HG02623 (cell line): ENCODE results near the gene RASSF3.
"Not testable (repeated sequence)": the region's sequence is repeated elsewhere in the genome, so short reads cannot be mapped to it uniquely, and the experiment has no call there.

Source experiments
- ATAC-seq: cut with Tn5 transposase; IDR thresholded peaks from one replicate; pipeline ENCODE4 v1.9.1; 2021; ENCODE audit warnings: moderate library complexity; ENCODE audit not compliant: unreplicated experiment

Gene RASSF3

GRCh38 chr12:64595863-64596793, 14.2 kb upstream of the RASSF3 start:
- ATAC-seq = no peak

DNA sequence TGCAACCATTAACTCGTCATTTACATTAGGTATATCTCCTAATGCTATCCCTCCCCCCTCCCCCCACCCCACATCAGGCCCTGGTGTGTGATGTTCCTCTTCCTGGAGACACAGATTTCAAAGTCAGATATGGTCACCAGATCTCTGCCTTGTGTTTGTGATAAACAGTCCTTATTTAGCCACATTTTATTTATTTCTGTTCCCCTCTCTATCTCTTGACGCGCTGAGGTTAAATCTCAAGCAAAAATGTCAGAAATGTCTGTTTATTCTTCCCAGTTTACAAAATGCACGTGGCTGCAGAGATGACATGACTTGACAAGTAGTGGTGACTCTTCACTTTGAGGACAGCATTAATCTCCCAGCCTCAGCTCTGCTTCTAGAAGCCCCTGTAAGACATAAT, 11.5 kb upstream of the RASSF3 start:
- no peak for ATAC-seq

GRCh38 chr12:64600164-64600561, 10.1 kb upstream of the RASSF3 start:
- no peak for ATAC-seq

DNA sequence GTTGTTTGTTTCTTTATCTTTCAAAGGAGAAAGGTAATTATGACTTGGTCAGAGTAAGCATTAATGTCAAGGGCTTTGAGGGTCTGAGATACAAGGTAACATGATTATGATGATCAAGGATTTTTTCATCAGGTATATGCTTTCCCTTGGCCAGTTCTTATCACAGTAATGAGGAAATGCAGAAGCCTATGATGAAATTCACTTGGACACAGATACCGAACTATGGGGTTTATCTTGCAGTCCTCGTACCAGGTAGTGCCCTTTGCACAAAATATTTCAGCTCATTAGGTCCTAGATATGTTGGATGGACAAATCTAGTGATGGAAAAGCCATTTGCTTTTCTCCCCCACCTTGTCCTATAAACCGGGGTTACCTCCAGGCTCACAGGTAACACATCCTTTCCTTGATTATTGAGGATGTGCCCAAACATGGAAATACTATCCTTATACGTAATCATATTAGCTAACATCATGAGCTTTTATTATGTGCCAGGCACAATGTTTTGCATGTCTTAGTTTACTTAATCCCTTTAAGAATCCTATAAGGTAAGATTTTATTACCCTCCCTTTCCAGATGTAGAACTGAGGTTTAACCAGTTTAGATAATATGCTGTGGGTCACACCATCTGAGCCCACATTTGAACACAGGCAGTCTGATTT, 7.0 kb upstream of the RASSF3 start:
- ATAC-seq = no peak

GRCh38 chr12:64608901-64609535, 1.3 kb upstream of the RASSF3 start:
- ATAC-seq = peak; percentile 18

DNA sequence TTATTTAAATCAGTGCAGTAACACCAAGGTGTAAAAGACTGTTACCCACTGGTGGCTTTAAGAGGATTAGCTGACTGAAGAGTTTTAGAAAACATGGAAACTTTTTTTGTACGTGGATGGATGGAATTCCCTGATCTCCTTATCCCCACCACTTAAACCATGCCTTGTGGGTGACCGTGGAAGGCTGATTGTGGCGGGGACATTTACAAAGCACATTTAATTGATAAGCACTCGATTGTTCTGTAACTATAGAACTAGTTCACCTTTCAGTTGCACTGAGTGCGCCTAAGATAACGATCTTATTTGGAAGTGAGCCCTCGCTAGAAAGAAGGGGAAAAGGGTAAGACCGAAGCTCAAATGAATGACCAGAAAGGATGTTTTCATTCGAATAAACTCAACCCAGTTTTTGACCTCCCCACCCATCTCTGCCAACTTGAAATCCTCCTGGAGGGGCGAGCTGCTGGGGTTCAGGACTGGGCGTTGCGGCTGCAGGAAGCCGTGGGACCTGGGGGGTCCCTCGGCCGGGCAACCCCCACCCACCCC, 688 bp upstream of the RASSF3 start:
- ATAC-seq = no peak

GRCh38 chr12:64610660-64611340, 505 bp downstream of the RASSF3 start:
- ATAC-seq = peak; percentile 38

DNA sequence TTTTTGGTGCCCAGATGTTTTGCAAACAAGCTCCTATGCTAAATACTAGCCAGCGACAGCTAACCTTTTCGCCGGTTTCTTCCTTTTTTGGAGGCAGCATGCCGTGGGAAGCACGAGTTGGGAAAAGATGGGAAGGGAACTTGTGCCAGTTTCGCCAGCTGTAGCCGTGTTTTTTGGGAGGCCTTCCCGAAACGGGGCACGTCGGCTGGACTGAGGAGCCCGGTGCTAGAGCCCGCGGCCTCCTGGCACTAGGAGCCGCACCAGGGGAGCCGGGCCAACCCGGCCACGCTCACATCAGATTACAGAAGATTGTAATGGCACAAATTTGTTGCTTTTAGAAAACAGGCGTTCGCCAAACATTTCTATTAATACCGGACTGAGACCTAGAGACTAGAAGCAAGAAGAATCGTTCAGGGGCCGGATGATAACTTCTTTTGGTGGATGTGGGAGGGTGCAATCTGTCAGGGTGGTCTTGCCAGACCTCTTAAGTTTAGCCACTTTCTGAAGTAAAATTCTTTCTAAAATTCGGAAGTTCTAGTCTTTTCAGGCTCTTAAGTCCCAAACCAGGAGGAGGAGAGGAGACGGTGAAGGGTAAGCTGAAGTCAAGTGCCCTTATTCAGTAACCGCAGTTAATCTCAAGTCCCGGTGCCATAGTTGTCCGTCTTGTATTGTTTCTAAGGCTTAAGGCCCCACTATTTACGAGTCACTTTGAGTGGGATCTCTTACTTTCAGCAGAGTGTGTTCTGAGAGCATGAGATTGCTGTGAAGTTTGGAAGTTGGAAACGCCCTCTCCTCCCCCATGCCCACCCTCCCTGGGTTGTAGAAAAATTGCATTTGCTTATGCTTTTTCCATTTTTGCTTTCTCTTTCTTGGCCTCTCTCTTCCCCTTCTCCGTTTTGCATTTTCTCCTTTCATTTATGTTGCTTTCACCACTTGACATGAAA, 1.3 kb downstream of the RASSF3 start:
- ATAC-seq = no peak

DNA sequence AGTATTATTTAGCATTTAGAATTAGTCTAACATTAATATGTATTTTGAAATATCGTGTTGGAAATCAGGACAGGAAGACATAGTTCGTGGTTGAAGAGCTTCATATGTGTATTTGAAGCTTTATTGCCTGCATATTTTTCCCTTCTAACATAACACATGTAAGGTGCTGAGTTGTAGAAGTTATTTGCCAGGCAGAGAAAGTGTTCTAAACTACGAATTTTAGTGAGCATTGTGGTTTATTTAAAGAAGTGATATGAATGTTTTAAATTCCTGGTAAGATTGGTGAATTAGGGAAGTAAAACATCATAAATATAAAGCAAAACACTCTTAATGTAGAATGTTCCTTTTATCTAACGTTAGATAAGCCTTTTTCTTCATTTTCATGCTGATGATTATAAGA, 2.5 kb downstream of the RASSF3 start:
- ATAC-seq = no peak

GRCh38 chr12:64613775-64614398, 3.6 kb downstream of the RASSF3 start:
- not testable (repeated sequence) for ATAC-seq

DNA sequence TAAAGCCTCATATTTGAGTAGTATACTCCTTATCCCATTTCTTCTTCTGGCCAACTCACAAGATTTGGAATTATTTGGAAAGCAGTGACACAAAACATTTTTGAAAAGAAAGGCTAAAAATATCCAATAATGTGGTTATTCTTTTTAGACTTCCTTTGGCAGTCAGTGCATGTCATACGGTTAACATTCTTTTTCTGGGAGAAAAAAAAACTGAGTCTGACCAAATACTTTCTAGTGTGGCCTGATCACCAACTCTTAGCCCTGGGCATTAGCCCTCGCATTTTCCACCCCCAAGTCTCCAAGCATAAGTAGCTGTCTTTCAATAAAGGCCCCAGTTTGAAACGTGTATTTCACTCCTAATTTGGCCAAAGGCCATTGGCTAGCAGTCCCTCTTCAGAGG, 5.9 kb downstream of the RASSF3 start:
- ATAC-seq = no peak

- ATAC-seq = peak; percentile 37
These were observed 8.8 kb downstream of the RASSF3 start for GRCh38 chr12:64618953-64619590.

DNA sequence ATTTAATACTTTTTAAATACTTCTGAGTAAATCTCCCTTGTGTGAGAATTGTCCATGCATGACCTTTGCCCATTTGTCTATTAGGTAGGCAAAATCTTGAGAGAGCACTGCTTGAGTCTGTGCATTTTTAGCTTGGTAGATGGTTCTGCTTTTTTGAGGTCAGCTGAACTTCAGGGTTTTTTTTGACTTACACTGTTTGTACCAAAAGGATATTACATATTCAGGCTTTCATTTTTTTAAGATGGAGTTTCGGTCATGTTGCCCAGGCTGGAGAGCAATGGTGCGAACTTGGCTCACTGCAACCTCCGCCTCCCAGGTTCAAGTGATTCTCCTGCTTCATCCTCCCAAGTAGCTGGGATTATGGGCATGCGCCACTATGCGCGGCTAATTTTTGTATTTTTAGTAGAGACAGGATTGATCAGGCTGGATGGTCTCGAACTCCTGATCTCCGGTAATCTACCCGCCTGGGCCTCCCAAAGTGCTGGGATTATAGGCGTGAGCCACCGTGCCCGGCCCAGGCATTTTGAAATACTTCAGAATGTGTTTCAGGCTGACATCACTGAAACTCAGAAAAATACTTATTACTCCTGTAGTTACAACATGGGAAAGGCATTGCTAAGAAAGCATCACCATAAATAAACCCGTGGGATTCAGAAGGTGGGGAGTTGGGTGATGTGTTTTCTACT, 11.1 kb downstream of the RASSF3 start:
- peak; percentile 72 for ATAC-seq

GRCh38 chr12:64624035-64624434, 13.7 kb downstream of the RASSF3 start:
- no peak for ATAC-seq

DNA sequence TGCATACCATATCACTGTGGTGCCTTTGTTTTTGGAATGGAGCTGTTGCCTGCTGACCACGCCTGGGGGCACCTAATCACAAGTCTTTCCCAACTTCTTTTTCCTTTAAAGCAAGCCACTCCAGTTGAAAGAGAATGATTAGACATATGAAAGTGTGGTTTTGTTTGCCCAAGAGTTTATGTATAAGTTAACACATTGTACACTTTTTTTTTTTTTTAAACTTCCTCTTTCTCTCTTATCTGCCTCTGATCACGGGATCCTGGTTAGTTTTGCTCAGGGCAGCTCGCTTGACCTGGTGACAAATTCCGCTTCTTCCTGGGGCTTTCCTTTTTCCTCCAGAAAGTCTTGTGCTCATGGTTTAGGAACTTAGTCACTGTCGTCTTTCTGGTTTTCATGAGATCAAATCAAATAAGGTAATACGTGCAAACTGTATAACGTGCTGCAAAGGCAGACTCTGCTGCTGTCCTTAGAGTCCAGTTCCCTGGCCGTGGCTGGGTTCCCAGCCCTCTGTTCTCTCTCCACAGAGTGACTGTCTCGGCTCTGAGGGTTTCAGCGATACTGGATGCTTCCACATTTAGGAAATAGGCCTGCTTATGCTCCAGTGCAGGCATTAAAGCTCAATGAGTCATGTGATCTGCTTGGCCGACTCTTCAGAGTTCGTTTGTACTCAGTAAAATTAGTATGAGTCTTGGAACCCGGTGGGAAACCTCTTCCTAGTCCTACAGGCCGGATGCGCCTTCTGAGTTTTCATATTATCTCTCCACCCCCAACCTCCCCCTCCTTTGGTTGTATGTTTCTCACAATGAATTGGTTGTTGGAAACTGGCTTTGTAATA, 15.2 kb downstream of the RASSF3 start:
- ATAC-seq = peak; percentile 39

GRCh38 chr12:64626588-64626987, 16.3 kb downstream of the RASSF3 start:
- not testable (repeated sequence) for ATAC-seq

DNA sequence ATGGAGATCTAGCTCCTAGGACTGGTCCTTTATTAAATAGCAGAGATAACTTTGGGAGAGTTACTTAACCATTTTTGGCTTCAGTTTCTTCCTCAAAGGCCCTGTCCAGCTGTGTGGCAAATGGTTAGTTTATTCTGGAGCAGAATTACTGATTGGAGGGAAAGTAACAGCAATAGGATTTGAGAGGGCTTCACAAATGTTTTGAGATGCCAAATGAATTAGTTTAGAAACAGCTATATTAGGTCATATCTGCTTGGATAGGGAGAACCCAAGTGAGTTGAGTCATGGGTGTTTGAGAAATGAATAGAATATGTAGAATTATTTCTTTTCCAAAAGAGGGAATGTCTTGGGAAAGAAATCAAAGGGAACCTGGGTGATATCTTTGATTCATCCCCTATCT, 17.5 kb downstream of the RASSF3 start:
- ATAC-seq = no peak
